ENCODE results near the gene ZDBF2. TPM values are rescaled to one million over a fixed set of nuclear protein-coding genes. Genes with fewer than 3 reads are reported as not detected.
"Not testable (repeated sequence)": the region's sequence is repeated elsewhere in the genome, so short reads cannot be mapped to it uniquely, and the experiment has no call there.

Gene ZDBF2
- 4.1 and 6.1 TPM in 2 replicates for total RNA-seq (2014; rRNA removed; shearing (Covaris generic))

GRCh38 chr2:206274434-206275311, at the start of gene ZDBF2:
Gene ZDBF2, plus strand, starts transcription at chr2:206274663. Its CDS starts 7,187 bp downstream, at chr2:206281850.
- peak; percentile 52 for DNase-seq (ENCODE audit: low spot score)

- DNase-seq (ENCODE audit: low spot score): no peak
These were observed 48.8 kb upstream of the ZDBF2 start for GRCh38 chr2:206225435-206226232.

GRCh38 chr2:206228636-206229035, 45.8 kb upstream of the ZDBF2 start:
- DNase-seq (ENCODE audit: low spot score): not testable (repeated sequence)

- no peak for DNase-seq (ENCODE audit: low spot score)
These were observed 44.8 kb upstream of the ZDBF2 start for GRCh38 chr2:206229642-206230041.

- DNase-seq (ENCODE audit: low spot score): no peak
These were observed 44.3 kb upstream of the ZDBF2 start for GRCh38 chr2:206230060-206230762.

GRCh38 chr2:206231669-206232286, 42.7 kb upstream of the ZDBF2 start:
- DNase-seq (ENCODE audit: low spot score): no peak

- DNase-seq (ENCODE audit: low spot score): no peak
These were observed 42.0 kb upstream of the ZDBF2 start for GRCh38 chr2:206232287-206233035.

GRCh38 chr2:206239157-206239556, 35.3 kb upstream of the ZDBF2 start:
- no peak for DNase-seq (ENCODE audit: low spot score)

- DNase-seq (ENCODE audit: low spot score): no peak
These were observed 34.1 kb upstream of the ZDBF2 start for GRCh38 chr2:206240327-206240726.

- peak; percentile 56 for DNase-seq (ENCODE audit: low spot score)
These were observed 32.7 kb upstream of the ZDBF2 start for GRCh38 chr2:206241736-206242135.

GRCh38 chr2:206245265-206245672, 29.2 kb upstream of the ZDBF2 start:
- DNase-seq (ENCODE audit: low spot score): no peak

- no peak for DNase-seq (ENCODE audit: low spot score)
These were observed 24.2 kb upstream of the ZDBF2 start for GRCh38 chr2:206250041-206250897.

- DNase-seq (ENCODE audit: low spot score): no peak
These were observed 21.2 kb upstream of the ZDBF2 start for GRCh38 chr2:206253125-206253776.

- DNase-seq (ENCODE audit: low spot score): no peak
These were observed 20.7 kb upstream of the ZDBF2 start for GRCh38 chr2:206253777-206254166.

GRCh38 chr2:206255003-206255402, 19.5 kb upstream of the ZDBF2 start:
- no peak for DNase-seq (ENCODE audit: low spot score)

GRCh38 chr2:206256706-206257205, 17.7 kb upstream of the ZDBF2 start:
- DNase-seq (ENCODE audit: low spot score): no peak

GRCh38 chr2:206257350-206257749, 17.1 kb upstream of the ZDBF2 start:
- DNase-seq (ENCODE audit: low spot score): no peak

- no peak for DNase-seq (ENCODE audit: low spot score)
These were observed 16.6 kb upstream of the ZDBF2 start for GRCh38 chr2:206257861-206258260.

GRCh38 chr2:206258615-206259014, 15.8 kb upstream of the ZDBF2 start:
- not testable (repeated sequence) for DNase-seq (ENCODE audit: low spot score)

Data from H4 (cell line).